Right kidney (tissue), 1 donor: Measurements from ENCODE around the gene NTN4.
"Not testable (repeated sequence)": the region's sequence is repeated elsewhere in the genome, so short reads cannot be mapped to it uniquely, and the experiment has no call there.

Experiments used
- DNase-seq: peaks from one replicate; pipeline ENCODE4 v3.0.0-alpha.2; 2016

Gene NTN4

DNA sequence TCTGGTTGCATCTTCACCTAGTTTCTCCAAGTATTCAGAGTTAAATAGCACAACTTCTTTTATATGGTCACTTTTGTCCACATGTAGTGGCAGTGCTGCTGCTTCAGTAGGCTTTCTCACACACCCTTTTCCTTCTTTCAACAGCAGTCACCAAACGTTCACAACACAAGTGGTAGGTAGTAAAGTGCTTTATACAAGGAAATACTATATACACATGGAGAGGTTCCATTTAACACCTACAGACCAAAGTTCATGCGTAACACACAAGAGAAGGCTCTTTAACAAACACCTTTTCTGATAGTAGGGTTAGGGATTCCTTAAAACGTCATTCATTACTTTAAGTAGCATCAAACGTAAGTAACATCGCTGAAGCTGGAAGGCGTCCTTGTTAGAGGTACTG is 132.2 kb downstream of the NTN4 start:
- DNase-seq: no peak

GRCh38 chr12:95654665-95655064 is 135.9 kb downstream of the NTN4 start:
- not testable (repeated sequence) for DNase-seq

GRCh38 chr12:95653771-95654546 is 136.6 kb downstream of the NTN4 start:
- no peak for DNase-seq

- DNase-seq: no peak
Observed at GRCh38 chr12:95651681-95652080, 138.9 kb downstream of the NTN4 start.

GRCh38 chr12:95648990-95649791 is 141.4 kb downstream of the NTN4 start:
- no peak for DNase-seq

GRCh38 chr12:95646781-95647190 is 143.8 kb downstream of the NTN4 start:
- peak; percentile 52 for DNase-seq

DNA sequence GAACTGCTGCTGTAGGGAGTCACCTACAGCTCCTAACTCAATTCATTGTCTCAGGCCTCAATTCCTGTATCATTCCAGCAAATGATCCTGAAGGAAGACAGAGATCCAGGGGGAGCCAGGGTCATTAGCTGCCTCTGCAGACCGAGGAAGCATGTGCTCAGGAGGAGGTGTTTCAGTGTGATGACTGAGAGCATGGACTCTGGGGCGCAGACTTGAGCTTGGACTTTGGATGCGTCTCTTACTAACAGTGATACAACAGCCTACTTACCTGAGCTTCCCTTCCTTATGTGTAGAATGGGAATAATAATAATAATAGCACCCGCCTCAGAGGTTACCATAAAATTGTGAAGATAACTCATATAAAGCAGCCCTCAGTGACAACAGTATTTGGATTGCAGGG is 147.3 kb downstream of the NTN4 start:
- no peak for DNase-seq

DNA sequence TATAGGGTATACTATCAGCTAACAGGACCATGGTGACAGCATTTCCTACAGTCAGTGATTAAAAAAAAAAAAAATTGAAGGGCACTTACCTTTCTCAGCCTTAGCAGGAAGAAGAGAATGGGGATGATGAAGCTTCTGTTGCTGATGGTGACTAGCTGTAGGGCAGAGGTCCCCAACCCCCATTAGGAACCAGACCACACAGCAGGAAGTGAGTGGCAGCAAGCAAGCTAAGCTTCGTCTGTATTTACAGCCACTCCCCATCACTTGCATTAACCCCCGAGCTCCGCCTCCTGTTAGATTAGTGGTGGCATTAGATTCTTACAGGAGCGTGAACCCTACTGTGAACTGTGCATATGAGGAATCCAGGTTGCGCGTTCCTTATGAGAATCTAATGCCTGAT is 148.0 kb downstream of the NTN4 start:
- no peak for DNase-seq

- no peak for DNase-seq
Observed at GRCh38 chr12:95641299-95641952, 149.1 kb downstream of the NTN4 start.

DNA sequence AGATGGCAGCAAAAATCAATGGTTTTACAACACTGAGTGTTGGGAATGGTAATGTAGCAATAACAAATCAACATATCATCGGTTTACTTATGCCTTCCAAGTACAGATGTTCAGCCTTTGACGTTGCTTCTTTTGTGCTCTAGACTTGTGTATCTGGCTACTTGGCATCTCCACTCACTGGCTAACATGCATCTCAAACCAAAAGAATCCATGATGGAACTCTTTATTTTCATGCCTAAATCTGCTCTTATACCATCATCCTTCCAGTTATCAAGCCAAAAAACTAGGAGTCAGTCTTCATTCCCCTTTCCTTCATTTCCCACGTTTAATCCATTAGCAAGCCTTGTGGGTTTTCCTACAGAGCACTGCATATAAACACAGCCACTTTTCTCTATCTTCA is 150.0 kb downstream of the NTN4 start:
- DNase-seq: no peak

GRCh38 chr12:95637471-95638155 is 153.0 kb downstream of the NTN4 start:
- DNase-seq: no peak

- no peak for DNase-seq
Observed at GRCh38 chr12:95637010-95637409, 153.6 kb downstream of the NTN4 start.

GRCh38 chr12:95634622-95635621 is 155.6 kb downstream of the NTN4 start:
- peak; percentile 35 for DNase-seq

- no peak for DNase-seq
Observed at GRCh38 chr12:95633732-95634465, 156.7 kb downstream of the NTN4 start.

GRCh38 chr12:95633049-95633731 is 157.4 kb downstream of the NTN4 start:
- no peak for DNase-seq

GRCh38 chr12:95630496-95630895 is 160.1 kb downstream of the NTN4 start:
- no peak for DNase-seq

DNA sequence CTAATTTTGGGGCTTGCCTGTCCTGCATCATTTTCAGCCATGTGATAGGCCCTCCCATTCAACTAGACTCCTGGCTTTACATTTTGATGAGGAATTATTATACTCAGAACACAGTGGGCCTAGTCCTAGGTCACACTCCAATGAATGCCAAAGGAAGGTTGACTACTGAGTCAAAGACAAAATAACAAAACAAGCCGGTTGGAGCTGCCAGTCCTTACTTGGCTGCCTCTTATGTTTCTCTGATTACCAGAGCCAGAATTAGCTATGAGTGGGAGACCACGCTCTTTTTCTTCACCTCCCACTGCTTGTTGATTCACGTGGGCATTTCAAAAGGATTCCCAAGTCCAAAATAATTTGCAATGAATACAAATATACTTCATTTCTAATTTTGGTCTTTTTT is 161.2 kb downstream of the NTN4 start:
- no peak for DNase-seq

- DNase-seq: no peak
Observed at GRCh38 chr12:95626854-95627253, 163.7 kb downstream of the NTN4 start.

DNA sequence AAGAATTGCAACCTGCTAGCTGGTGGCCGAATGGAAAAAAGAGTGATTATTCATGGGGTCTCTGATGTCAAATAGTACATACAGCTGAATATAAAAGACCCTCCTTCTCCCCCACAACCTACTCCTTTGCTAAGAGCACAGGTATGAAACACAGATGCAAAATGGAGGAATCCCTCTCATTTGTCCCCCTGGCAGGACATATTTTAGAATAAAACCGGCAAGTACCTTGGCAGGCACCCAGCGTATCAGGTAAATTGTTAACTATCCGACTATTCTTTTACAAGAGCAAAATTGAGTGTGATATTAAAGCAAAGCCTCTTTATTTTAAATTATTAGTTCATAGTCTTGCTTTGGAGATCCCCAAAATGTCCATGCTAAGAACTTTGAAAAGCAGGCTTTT is 165.6 kb downstream of the NTN4 start:
- no peak for DNase-seq

GRCh38 chr12:95624589-95624988 is 166.0 kb downstream of the NTN4 start:
- no peak for DNase-seq
